ENCODE measurements around the gene PSMB7.
"Not testable (repeated sequence)": the region's sequence is repeated elsewhere in the genome, so short reads cannot be mapped to it uniquely, and the experiment has no call there.

- TF ChIP-seq, protein P1, sequence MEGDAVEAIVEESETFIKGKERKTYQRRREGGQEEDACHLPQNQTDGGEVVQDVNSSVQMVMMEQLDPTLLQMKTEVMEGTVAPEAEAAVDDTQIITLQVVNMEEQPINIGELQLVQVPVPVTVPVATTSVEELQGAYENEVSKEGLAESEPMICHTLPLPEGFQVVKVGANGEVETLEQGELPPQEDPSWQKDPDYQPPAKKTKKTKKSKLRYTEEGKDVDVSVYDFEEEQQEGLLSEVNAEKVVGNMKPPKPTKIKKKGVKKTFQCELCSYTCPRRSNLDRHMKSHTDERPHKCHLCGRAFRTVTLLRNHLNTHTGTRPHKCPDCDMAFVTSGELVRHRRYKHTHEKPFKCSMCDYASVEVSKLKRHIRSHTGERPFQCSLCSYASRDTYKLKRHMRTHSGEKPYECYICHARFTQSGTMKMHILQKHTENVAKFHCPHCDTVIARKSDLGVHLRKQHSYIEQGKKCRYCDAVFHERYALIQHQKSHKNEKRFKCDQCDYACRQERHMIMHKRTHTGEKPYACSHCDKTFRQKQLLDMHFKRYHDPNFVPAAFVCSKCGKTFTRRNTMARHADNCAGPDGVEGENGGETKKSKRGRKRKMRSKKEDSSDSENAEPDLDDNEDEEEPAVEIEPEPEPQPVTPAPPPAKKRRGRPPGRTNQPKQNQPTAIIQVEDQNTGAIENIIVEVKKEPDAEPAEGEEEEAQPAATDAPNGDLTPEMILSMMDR (IDR thresholded peaks at IDR 0.05), result not testable (repeated sequence)
- not testable (repeated sequence) for TF ChIP-seq POLR2AphosphoS5, POLR2A (IDR thresholded peaks at IDR 0.05)
Observed at GRCh38 chr9:124425733-124426132, 10.5 kb upstream of the PSMB7 start.
